Measurements from ENCODE around the gene FBXW4.
"Not testable (repeated sequence)": the region's sequence is repeated elsewhere in the genome, so short reads cannot be mapped to it uniquely, and the experiment has no call there.

FBXW4 gene

DNA sequence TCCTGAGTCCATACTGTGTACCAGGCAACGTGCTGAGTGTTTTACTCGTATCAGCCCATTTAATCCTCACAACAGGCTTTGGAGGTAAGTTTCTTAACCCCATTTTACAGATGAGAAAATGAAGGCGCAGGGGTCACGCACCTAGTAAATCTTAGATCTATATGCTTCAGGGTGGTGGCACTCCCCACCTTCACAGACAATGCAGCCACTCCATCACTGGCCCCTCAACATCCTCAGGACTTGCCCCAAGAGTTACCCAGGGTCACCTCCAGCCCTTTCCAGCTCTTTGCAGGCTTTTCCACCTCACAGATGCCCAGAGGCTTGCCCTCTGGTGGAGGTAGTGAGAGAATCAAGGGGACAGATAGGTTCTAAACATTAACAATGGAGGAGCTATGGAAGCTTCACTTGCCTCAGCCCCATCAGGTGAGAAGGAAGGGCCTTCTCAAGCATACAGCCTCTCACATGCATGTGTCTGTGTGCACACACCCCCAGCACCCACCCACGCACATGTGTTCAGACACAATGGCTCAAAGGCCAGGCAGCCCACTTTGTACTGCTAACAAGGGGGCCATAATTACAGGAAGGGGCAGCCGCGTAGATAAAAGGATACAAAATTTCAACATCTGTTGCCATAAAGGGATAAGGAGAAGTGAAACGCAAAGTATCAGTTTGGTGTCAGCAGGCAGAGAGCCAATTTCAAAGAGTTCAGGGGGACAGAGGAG is 77.7 kb downstream of the FBXW4 start:
- DNase-seq (ENCODE audit: low read depth), result no peak

DNA sequence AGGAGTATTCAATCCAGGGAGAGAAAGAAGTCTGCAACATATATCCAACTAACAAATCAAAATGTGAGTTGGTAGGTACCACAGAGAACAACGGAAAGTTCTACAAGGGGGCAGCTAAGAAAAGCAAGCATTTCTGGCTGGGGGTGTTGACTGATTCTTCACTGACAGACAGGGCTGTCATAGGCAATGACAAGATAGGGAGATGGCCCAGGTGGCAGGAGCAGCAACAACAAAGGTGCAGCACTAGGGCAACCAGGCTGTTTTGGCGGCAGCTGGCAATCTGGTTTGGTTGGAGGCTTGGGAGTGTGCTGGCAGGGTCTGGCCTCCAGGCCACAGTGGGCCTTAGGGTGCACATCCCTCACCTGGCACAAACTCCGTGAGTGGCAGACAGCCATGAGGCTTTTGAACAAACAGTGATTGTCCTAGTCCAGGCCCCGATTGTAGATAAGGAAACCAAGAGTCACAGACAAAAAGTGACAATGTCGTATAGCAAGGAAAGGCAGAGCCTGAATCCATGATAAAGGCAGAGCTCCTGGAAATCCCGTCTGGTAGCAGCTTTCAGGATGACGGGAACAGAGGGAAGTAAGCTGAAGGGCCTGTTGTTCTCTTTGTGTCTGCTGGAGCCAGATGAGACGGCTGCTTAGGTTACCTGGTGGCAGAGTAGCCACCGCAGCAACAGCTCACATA is 78.4 kb downstream of the FBXW4 start:
- DNase-seq (ENCODE audit: low read depth), result no peak

DNA sequence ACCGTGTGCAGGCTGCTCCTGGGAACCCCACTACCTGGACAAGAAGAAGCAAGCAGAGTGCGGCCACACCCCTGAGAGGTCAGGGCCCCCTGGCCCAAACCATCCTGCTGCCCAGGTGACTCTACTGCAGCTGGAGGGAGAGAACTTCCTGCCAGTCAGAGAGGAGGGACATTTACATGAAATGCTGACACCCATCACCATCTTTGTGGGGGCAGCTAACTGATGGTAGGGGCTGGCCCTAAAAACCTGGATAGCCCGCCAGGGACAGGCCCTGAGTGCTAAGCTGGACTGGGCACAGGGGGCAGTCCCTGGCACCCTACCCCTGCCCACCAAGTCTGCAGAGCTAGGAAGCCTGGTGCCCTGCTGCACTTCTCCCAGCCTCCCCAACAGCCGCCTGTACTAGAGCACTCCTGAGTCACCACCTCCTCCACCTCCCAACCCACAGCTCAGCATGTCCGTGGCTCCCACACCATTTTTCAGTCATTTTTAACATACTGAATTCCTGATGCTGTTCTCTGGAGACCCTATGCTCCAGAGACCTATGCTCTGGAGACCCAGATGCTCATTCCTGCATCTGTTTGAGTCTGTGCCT is 79.3 kb downstream of the FBXW4 start:
- no peak for DNase-seq (ENCODE audit: low read depth)

DNA sequence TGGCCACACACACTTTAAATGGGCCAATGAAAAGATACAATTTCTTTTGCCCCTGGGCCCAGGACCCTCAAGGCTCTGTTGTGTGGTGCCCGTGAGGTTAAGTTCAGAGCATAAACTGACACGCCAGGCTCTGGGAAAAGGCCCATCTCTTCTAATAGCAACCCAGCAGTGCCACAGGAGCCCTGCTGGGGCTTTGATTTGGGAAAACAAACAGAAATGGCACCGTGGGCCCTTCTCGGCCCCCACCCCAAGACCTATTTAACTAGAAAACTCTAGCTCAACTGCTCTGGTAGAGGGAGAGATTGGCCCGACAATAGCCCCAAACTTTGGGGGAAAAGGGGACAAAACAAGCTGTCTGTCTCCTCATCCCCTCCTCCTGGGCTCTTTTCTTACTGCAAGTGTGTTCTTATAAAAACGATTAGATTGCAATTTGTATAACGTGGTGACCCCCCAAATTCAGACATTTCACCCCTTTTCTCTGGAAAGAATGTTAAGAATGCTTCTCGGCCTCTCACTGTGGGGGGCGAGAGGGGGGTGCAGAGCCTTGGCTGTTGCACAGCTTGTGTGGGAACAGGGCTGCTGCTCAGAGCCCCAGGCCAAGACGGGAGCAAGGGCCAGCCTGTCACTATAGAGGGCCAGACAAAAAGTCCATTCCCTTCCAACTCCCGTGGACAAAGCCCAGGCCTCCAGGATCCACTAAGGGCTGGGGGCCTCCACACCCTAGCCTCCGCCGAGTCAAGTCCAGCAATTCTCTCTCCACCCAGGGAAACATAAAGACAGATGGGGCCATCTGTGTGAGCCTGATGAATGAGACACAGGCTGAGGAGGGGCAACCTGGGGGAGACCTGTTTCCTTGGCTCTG is 80.1 kb downstream of the FBXW4 start:
- DNase-seq (ENCODE audit: low read depth), result no peak

- no peak for DNase-seq (ENCODE audit: low read depth)
Measured at GRCh38 chr10:101613646-101614045, 81.3 kb downstream of the FBXW4 start.

GRCh38 chr10:101612872-101613271 is 82.1 kb downstream of the FBXW4 start:
- DNase-seq (ENCODE audit: low read depth), result no peak

- DNase-seq (ENCODE audit: low read depth), result no peak
Measured at GRCh38 chr10:101612086-101612485, 82.9 kb downstream of the FBXW4 start.

GRCh38 chr10:101611096-101611905 is 83.7 kb downstream of the FBXW4 start:
- no peak for DNase-seq (ENCODE audit: low read depth)

DNA sequence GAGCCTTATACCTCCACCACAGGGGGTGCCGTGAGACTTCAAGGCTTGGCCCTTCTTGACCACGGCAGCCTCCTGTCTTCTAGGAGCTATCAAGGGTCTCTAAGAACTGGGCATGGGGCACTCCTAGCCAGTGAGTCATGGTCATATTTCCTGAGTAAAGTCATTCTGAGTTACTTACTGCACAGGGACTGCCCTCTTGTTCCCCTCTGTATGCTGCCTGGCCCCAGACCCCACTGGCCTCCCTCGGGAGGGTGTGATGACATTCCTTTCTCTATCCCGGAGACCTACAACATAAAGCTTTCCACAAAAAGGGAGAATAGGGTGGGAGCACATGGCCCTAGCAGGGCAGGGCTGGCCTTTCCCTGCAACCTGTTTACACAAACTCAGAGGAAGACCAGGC is 85.5 kb downstream of the FBXW4 start:
- DNase-seq (ENCODE audit: low read depth), result no peak

- DNase-seq (ENCODE audit: low read depth), result no peak
Measured at GRCh38 chr10:101607124-101607523, 87.8 kb downstream of the FBXW4 start.

DNA sequence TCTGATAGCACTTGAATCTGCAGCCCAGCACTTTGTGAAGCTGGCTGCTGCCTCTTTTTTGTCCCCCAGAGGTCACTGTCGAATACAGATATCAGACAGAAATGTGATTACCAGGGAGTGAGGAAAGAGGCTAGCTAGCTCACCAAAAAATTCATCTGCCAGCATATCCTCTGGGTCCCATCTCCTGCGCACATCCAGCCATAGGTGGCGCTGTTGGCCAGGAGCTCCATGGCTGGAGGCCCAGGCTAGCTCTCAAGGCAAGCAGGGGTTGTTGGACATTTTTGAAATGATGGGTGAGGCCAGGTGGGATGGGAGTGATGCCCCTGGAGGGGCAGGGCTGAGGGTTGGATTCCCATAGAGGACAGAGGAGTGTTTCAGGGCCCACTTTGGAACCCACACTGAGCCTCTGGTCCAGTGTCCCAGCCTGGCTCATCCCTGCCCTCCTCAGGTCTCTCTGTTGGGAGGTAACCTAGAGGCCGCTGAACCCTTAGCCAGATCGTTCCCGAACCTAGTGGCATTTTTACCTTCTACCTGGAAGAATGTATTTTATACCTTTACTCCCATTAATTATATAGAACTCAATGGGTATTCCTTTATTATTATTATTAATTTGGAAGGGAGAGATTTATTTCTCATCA is 92.1 kb downstream of the FBXW4 start:
- peak; percentile 59 for DNase-seq (ENCODE audit: low read depth)

DNA sequence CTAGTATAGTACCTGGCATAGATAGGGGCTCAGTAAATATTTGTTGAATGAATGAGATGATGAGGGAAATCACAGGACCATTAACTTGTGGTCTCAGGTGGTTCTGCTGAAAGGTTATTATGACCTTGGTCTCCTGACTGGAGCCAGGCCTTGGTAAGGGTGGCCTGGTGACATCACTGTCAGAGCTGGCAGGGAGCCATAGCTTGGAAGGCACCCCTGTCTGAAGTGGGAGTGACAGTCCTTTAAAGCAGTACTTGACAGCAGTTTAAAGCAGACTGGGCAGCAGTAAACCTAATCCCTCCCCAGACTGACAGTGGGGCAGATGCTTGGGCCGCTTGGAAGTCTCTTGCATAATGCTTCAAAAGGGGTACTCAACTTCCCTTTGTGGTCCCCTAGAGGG is 93.4 kb downstream of the FBXW4 start:
- DNase-seq (ENCODE audit: low read depth), result no peak

DNA sequence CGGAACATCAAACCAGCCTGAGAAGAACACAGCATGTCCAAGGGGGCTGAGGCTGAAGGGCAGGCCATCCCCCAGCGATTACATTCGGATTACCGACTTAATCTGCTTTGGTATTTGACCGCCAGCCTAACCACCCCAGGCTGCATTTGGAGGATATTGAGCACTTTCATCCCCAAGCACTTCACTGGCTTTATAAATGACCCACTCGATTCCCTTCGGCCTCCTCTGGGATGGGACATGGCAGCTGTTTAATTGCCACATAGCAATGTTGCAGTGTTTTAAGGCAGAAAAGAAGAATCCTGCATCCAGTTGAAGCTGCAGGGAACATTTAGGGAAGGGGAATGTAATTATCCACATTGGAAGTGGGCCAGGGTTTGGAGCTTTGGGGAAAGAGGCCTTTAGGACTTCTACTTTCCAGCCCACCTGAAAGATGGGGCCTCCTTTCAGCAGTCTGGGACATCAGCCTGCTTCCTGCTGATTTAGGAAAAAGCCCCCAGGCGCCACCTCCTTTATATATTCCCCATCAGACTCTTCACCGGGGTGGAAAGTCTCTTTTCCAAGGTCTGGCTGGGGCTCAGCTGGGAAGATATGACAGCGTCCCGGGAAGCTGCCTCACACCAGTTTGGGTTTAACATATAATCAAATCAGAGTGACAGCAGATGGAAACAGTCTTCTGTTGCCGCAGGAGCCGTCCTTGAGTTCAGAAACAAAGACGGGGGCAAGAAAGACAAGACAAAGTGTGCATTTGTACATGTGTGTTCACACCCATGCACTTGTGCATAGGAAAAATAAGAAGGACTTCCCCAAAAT is 97.7 kb downstream of the FBXW4 start:
- no peak for DNase-seq (ENCODE audit: low read depth)

DNA sequence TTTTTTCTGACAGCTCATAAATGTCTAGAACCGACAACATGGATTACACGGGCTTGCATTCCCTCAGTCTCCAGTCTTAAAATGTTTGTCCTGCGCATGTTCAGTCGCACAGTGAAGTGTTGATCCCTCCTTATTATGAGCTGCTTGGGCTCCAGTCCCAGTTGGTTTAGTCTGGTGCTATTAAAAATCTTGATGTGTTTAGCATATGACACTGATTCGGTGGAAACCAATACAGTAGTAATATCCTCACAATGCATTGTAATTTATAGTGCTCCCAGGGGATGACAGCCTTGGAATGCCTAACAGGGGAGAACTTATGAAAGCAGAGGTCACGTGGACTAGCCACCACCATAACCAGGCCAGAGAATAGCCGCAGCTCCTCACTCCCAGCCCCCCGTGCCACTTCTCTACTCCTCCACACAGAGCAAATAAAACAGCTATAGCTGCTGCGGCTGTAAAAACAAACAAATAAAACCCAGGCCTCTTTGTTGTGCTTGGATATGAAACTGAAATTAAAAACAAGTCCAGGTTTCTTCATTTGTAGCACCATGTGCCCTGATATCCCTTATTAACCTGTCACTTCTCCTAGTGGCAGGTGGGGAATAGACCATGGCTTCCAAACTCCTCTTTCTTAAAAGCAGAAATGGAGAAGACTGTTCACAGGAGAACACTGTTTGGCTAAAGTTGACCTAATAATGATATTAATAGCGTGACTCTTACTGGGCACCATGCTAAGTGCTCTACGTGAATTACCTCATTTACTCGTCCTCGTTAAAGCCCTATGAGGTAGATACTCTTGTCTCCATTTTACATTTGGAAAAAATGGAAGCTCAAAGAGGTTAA is 99.2 kb downstream of the FBXW4 start:
- no peak for DNase-seq (ENCODE audit: low read depth)

DNA sequence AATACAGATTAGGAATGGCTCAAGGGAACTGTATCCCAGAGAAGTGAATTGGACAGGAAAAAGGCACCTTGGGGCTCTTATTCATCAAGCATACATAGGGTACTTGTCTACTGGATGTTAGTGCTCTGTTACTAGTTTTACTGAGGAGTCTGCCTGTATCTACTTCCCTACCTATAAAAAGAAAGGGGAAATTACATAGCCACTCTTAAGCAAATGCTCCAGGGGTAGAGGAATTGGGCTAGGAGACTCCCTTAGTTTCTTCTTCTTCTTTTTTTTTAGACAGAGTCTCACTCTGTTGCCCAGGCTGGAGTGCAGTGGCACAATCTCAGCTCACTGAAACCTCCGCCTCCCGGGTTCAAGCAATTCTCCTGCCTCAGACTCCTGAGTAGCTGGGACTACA is 101.6 kb downstream of the FBXW4 start:
- DNase-seq (ENCODE audit: low read depth), result not testable (repeated sequence)

- DNase-seq (ENCODE audit: low read depth), result no peak
Measured at GRCh38 chr10:101588879-101589278, 106.1 kb downstream of the FBXW4 start.

DNA sequence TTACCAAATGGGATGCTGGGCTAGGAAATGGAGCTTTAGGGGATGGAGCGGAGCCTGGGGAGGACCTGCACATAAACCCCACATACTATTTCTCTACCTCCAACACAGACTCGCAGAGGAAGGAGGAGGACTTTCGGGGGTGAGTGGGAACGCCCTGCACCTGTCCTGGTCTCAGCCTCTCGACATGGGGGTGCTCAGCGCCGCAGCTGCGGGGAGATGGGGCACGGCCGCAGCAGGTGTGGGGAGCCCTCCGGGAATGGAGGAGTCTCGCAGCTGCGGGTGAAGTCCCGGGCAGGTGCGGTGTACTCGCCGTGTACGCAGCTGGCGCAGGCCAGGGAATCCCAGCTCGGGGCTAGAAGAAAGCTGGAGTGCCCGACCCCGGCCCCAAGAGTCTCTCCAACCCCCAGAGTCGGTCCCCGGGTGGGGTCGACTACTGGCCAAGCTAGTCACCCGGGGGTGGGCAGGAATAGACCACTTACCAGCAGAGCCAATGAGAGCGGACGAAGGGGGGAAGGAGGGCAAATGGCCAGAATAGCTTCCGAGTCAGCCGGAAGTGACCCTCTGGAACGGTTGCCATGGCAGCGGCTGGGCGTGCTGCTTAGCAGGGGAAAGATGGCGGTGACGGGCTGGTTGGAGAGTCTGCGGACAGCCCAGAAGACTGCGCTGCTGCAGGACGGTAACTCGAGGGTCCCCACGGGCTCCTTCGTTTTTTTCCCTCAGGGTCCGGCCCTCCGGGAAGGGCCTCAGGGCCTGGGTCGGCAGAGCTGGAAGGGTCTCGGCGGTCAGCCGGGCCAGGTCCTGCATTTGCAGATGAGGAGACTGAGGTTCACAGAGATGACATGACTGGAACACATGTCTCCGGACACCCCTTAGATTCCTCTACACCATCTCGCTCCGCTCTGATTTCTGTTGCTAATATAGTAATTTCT is 107.0 kb downstream of the FBXW4 start, which contains the start of the genes DPCD and POLL:
DPCD (plus strand) TSS at position 597 of the 929 bp plus-strand sequence; CDS start at position 613, 16 bp downstream.
POLL (minus strand) TSS at position 533 of the 929 bp plus-strand sequence. CDS start 897 bp downstream, outside the sequence.
- peak; percentile 89 for DNase-seq (ENCODE audit: low read depth)

DNA sequence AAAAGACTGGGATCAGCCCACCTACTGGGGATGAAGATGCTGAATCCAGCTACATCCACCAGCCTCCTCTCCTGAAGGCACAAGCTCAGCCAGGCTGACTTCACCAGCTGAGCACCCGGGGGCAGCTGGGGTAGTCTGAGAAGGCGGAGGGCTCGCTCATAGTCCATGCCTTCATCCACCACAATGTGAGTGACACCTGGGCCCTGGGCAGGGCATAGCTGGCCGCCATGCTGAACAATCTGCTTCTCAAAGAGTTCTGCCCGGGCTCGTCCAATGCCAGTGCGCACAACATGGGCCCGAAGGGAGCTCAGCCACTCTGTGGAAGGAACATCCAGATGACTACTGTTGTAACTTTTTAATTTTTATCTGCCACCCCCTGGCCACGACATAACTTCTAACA is 109.1 kb downstream of the FBXW4 start:
- no peak for DNase-seq (ENCODE audit: low read depth)
